M059J (cell line): ENCODE data around the gene EEF1AKMT3. TPM values are rescaled to one million over a fixed set of nuclear protein-coding genes. Genes with fewer than 3 reads are reported as not detected.

Source experiments
- DNase-seq: peaks from one replicate; pipeline ENCODE4 v3.0.0-alpha.2; 2012; ENCODE audit warnings: low read depth
- total RNA-seq: library from RNA; depleted of rRNA; stranded (reverse); fragments of >200 nt; shearing (Covaris generic); gene quantifications from 2 replicates; pipeline ENCODE4 v1.2.3, GENCODE V29; 2014; rRNA removed

EEF1AKMT3 gene
- total RNA-seq, result 6.6 and 8.9 TPM in 2 replicates

DNA sequence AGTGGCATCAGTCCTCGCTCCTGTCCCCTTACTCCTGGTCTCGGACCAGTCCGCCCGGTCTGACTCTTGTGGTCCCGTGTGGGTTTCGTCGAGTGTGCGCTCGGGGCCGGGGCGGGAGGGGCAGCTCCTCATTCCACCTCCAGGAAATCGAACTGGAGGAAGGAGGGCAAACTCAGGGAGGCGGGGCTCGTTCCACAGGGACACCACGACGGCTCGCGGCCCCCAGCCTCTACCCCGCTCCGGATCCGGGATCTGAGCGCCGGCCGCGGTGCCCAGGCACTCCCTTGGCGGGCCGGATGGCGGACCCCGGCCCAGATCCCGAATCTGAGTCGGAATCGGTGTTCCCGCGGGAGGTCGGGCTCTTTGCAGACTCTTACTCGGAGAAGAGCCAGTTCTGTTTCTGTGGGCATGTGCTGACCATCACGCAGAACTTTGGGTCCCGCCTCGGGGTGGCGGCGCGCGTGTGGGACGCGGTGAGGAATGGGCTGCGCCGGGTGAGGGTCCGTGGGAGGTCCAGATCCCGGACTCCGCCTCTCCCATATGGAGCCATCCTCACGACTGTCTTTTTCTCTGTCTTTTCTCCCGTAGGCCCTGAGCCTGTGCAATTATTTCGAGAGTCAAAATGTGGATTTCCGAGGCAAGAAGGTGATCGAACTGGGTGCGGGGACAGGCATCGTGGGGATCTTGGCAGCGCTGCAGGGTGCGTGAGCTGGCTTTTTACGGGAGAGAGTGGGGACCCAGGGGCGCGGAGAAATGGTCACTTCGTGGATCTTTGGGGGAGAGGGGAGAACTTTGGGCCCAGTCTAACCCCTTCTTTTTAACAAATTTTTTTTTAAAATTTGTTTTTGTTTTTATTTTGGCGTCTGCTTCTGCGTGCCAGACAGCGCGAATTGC, at the start of gene EEF1AKMT3:
EEF1AKMT3 (plus strand) TSS at position 186 of the 894 bp plus-strand sequence; CDS start at position 297, 111 bp downstream.
- DNase-seq, result peak; percentile 64

DNA sequence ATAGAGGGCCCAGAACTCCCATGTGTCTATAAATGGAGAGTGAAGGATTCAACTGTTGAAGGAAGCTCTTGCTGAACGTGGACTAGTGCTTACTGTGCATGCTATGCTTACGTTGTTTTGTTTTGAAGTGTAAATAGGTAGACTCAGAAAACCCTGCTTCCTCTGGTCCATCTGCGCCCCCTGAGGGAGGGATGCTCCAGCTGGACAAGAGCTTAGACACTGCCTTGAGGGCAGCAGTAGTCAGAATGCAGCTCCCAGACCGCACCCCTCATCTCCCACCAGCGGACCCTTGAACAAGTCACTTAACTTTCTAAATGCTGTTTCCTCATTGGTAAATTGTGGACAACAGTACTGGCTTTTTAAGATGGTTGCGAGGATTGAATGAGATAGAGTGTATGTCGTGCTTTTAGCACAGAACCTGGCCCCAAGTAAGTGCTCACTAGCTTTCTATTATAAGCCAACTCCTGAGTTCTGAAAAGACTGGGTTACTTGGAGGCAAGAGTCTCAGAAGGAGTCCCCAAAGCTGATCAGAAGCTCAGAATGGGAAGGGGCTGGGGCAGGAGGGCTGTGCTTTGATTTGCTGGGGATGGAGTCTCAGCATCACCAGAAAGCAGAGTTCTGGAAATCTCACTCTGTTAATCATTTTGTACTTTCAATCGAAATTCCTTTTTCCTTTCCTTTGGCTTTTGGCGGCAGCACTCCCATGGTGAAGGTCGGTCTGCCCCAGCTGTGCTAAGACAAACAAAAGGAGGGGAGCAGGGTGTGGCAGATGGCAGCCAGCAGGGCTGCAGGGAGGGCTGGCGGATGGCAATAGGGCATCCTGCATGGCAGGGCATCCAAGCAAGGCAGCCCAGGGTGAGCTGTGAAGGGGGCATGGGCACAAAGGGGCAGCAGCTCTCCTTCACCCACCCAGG, 49.4 kb upstream of the EEF1AKMT3 start:
- DNase-seq, result no peak

DNA sequence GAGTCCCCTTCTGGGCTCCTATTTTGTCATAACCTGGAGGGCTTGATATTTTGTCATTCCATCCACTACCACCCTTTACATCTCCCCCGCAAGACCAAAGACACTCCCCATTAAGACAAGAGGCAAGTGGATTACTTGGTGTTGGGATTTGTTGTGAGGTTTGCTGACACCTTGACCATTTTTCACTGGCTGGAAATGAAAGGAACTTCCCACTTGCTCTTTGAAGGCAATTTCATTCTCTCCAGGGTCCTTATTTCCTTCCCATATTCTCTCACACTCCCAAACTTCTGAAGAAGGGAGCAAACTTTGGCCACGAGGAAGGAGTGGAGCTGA, 48.8 kb upstream of the EEF1AKMT3 start:
- DNase-seq, result no peak

DNA sequence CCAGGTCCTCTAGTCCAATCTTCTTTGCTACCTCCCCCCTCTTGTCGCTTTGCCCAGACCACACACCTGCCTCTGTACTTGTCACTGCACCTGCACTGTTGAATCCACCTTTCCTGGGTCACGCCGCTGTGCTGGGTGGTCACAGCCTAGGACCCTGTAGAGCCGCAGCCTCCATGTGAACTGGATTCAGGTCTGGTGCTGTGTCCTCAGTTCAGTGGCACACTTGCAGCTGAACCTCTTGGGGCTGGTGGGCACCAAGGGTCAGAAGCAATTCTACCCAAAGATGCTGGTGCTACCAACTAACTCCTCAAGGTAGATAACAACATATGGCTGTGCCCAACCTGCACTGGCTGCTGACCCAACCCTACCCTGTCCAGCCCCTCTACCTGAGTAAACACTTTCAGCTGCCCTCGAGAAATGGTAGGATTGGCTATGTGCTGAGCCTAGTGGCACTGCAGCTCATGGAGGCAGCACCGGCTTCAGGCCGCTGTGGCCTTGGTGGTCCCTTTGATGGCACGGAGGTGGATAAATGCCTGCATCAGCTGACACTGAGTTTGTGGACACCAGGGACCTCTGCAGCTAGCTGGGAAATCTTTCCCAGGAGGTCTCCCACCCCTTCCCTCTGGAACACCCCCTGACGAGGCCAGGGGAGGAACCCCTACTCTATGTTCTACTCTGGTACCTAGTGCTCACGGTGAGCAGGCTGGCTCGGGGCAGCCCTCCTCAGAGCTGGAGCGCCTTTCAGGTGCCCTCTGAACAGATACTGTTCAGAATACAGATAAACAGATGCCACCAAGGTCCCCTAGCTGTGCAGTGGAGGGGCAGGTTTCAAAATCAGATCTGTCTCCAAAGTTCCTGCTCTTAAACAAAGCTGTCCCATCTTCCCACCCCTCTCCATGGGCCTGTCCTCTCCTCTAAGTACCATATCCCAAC, 48.1 kb upstream of the EEF1AKMT3 start:
- DNase-seq, result no peak

DNA sequence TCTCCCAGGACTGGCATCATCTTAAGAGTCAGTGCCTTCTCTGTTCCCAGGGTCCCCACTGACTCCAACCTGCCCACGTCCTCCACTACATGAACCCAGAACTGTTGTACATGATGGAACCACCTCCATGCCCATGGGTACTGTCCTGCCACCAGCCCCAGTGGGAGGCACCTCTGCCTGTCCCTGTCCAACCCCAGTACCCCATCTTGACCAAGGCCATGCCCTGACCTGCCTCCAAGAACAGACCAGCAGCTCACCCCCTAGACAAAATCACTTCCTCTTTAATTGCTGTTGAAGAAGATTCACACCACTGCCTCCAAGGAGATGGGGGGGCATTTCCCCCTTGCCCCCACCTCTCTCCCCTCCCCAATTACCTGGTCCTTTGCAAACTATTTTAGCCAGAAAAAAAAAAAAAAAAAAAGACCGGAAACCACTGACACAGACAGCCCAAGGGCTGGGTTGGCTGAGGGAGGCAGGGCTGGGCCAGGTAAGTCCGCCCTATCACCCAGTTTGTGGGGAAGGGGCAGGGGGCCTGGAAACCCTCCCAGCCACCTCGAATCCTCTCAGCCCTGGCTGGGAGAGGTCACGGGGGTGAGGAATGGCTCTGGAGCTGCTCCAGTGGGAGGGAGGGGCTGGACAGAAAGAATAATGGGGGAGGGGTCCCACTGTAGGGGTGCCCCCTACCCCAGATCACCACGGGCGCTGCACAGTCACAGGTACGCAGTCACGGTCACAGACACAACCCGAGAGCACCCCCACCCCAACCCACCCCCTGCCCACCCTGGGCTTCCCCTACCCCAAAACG, 47.3 kb upstream of the EEF1AKMT3 start:
- DNase-seq, result no peak

DNA sequence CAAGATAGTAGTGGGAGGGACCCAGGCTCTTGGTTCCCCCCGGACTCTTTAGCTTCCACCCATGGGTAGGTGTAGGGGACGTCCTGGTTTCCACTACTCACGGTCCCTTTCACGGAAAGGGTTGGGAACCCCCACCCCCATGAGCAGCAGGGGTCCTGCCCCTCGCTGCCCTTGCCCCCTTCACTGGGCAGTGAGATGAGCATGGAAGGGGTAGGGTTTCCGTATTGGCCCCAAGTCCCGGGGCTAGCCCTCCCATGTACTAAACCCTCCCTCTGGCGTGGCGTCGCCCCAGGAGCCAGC, 46.6 kb upstream of the EEF1AKMT3 start:
- no peak for DNase-seq

DNA sequence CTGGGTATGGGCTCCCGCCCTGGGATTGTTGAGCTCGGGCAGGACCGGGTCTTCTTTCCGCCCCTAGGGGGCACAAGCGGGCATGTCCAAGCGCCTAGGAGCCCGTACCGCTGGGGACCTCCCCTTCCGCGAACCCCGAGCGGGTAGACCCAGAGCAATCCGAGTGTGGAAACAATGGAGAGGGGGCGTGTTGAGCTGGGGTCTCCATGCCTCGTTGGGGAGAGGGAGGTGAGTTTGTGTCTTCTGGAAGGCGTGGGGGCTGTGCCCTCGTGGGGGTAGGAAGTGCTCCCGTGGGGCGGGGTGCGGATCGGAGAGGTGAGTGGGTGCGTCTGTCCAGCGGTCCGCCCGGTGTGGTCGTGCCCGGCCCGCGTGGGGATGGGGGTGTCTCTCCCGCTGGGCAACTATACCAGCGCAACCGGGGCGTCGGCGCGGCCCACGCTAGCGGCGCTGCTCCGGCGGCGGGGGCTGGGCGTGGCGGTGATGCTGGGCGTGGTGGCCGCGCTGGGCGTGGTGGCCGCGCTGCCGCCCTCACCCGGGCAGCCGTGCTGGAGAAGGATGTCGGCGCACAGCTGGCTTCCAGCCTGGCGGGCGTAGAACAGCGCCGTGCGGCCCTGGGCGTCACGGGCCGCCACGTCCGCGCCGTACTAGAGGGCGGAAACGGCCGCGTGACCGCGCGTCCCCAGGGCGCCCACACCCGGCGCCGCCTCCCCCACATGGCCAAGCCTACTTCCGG, 46.1 kb upstream of the EEF1AKMT3 start:
- DNase-seq, result peak; percentile 80

DNA sequence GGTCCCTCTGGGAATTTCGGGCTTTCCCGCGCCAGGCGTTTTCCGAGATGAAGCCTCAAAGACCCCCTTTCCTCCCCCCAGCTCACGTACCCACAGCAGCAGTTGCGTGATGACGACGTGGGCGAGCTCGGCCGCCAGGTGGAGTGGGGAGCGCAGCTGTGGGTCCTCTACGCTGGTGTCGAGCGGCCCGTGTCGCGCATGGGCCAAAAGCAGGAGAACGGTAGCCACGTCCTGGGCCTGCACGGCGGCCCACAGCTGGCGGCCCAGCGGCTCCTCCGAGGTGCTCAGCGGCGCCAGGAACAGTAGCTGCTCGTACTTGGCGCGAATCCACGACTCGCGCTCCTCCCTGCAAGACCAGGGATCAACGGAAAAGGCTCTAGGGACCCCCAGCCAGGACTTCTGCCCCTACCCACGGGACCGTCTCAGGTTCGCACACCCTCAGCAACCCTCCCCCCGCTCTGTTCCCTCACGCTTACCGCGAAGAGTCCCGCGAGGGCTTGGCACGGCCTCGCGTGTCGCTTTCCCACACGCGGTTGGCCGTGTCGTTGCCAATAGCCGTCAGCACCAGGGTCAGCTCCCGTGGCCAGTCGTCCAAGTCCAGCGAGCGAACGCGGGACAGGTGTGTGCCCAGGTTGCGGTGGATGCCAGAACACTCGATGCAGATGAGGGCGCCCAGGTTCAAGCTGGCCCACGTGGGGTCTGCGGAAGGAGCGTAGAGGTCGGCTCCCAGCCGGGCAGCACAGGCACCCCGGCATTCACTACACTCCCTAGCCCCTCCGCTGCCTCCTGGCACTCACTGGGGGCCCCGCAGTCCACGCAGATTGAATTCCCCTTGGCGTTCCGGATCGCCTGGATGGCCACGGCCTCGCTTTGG, 45.3 kb upstream of the EEF1AKMT3 start:
- no peak for DNase-seq

DNA sequence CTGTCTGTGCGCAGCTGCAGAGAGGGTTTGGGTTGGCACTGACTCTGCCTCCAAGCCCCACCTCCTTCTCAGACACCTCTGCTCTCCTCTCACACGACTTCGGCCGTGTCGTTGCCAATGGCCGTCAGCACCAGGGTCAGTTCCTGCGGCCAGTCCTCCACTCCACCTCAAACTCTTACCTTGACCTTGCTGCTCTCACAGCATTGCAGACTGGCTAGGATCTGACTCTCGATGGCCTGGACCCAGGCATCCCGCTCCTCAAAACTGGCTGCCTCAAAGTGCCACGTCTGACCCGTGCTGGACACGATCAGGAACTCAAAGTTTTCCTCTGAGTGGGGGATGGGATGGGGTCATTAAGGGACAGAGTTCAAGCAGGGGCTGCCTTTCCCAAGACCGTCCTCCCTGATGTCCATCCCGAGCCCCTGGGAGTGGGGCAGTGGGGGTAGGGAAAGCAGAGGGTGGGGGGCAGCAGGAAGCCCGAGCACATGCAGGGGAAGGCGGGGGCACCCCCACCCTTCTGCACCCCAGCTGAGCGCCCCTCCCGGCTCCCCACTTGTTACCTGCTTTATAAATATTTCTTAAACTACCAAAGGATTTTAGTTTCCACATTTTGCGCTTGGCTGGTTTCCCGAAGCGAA, 44.5 kb upstream of the EEF1AKMT3 start:
- no peak for DNase-seq

DNA sequence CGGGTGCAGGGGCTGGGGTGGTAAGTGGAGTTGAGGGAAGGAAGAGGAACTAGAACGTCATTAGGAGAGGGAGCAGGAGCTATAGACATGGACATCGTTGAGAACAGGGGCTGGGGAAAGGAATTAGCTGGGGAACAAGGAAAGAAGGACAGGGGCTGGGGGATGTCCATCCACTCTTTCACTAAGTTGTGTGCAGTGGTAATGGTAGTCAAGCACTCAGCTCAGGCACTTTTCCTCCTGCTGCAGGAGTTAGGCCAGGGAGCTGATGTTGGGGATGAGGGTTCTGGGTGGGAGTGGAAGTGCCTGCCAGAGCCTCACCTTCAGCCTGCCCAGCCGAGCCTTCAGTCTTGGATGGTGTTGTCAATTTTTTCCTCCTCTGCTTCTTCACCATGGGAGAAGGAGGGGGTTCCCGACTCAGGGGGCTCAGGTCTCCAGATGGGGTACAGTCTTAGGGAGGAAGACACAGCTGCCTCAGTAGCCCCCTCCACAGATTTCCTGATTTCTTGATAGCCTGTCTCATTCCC, 43.0 kb upstream of the EEF1AKMT3 start:
- DNase-seq, result no peak

DNA sequence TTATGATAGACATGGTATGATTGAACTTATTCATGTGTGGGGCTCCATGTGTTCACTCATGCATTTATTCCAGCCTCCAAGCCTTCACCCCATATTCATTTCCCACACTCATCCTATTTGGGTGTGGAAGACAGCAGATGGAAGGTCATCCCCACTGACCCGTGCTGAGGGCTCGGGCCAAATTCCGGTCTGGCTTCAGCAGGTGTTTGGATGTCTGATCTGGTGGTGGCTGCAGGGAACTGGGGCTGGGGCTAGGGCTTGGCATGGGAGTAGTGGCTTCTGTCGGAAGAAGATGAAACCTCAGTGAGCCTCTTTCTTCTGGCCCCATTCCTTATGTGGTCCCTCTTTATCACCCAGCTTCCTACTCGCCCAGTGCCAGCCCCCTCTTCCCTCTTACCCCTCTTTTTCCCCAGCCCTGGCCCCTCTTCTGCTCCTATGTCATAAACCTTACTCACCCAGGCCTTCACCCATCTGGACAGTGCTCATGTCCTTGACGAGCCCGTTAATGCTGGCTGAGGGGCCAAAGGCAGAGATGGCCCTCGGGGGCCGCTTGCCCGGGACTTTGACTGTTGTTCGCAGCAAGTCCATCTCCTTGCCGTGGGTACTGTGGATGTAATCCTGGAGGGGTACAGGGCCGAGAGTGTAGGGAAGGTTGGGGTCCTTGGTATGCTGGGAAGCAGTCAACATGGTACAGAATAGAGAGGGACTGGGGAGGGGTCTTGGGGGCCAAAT, 41.9 kb upstream of the EEF1AKMT3 start:
- no peak for DNase-seq

DNA sequence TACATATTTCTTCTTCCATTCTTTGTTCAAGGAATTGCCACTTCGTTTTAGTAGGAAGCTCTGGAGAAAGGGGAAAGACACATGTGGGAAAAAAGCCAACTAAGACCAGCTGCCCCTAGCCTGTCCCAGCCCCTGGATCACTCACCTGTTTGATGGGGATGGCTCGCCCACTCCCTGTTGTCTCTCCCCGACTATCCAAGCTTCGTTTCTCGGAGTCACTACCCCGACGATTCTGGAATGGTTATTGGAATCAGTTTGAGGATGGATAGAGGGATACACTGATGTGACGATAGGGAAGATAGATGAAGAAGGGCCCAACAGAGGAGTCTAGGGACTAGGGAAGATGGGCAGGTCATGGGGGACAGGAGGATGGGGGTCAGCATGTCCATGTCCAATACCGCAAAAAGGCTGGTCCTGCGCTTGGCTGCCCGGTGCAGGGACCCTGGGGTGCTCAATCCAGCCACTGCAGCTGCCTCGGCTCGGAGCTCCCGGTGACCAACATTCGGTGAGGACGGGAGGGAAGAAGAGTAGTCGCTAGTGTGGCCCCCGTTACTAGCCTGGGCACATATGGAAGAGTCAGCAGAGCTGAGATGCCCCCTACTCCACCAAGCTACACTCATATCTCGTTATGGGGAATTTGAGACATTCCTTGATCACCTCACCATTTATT, 40.9 kb upstream of the EEF1AKMT3 start:
- no peak for DNase-seq

DNA sequence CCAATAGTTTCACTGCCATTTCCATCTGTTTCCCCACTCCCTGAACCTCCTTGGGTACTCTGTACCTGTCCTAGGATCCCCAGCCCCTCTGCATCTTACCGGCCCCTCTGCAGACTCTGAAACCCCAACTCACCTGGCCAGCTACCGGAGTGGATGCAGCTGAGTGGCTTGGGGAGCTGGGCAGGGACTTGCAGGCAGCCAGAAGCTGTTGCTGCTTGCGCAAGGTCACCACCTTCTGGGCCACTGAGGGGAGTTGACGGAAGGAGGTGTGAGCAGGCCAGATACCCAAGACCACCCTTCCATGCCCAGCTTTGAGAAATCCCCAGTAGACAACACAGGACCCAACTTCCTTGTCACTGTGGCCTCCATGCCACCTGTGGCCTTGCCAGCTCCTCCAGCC, 40.1 kb upstream of the EEF1AKMT3 start:
- DNase-seq, result no peak

DNA sequence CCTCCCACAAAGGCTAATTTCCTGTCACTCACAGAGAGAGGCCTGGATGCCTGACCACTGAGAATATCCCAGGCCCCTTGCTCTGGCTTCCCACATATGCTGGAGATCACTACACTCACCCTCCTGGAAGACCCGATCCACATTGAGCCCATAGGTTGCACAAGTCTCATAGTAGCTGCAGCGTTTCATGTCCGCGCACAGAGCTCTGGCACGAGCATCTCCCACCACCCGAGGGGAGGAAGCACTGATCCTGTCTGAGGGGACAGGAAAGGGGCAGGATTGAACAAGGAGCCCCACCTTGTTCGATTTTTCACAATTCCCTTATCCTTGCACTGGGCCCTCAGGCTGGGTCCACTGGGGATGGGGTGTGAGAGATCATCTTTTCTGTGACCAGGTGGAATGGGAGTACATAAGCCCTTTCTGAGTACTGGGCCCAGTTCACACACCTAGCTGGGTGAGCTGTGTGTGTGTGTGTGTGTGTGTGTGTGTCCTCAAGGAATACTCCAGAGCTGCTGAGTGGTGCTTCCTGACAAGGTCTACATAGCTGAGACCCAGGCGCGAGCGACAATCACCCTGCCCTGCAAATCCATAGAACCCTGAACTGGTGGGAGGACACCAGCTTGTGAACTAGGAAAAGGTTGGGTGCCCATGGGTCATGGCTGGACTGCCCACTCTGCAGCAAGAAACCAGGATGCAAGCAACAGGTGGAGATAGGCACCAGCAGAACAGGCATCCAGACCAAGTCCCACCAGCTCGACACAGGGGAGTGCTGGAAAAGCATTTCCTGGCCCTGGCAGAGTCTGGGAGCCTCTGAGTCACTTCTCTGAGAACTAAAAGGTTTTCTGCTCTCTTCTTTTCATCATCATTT, 39.5 kb upstream of the EEF1AKMT3 start:
- no peak for DNase-seq

DNA sequence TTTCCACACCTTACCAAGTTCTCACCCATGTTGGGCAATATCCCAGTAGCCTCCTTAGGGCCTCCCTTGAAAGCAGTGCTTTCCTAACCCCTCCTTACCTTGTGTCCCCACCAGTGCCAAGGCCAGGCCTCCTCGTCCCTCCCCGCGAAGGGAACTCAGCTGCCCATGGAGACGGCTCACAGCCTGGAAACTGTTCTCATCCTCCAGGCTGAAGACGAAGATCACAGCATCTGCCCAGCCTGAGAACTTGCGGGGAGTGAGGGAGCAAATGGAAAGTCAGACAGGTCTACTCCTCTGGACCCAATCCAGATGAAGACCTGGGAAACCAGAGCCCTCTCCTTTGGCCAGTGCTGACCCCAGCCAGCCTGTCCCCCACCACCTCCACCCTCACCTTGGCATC, 38.5 kb upstream of the EEF1AKMT3 start:
- no peak for DNase-seq

DNA sequence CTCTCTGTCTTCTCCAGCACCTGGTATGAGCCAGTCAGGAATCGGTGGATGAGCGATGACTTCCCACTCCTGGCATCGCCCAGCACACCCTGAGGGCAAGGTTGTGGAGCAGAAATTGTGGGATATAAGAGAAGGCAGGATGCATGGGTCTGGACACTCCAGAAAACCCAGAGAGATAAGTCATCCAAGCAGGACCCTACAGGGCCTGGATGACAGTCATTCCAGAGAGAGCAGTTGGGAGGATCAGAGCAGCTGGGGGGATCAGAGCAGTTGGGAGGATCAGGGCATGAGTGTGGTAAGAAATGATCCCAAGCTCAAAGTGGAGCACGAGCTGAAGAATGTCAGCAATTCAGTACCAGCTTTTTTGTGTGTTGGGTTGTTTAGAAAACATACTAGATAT, 37.8 kb upstream of the EEF1AKMT3 start:
- peak; percentile 36 for DNase-seq
